ENCODE measurements around the gene PTGES2. TPM values are rescaled to one million over a fixed set of nuclear protein-coding genes. Genes with fewer than 3 reads are reported as not detected.

Gene PTGES2
- polyA plus RNA-seq, 1 donor from 2014 or later = 55.9 TPM

DNA sequence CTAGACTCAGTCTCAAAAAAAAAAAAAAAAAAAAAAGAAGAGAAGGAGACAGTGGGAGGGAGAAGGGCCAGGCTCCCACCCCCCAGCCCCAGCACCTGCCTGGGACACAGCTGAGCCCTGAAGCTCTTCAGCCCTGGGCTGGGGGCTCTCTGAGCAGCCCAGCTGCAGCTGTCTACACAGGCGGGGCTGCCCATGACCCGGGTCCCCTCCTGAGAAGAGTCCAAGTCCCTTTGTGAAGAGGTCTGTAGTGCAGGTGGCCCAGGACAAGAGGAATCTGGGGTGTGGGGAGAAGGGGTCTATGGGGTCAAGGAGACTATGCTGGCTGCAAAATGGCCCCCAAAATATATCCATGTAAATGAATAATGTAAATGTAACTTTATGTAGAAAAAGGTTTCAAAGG lies 15.1 kb upstream of the PTGES2 start:
- Histone ChIP-seq H3K9me2 (ENCODE audit: insufficient read depth, low read length) (no peaks in the 10 kb centered on the region), H3K27me3 (ENCODE audit: insufficient read depth, low read depth, low read length) (no peaks in the 10 kb centered on the region), H3K9ac (ENCODE audit: low read length) (no peak overlapping the region), H3K79me2 (replicated peaks; ENCODE audit: insufficient read depth, low read length) (no peaks in the 10 kb centered on the region), H3K9me3 (ENCODE audit: low read length) (no peaks in the 10 kb centered on the region), H3K36me3 (ENCODE audit: insufficient read depth, low read length) (no peaks in the 10 kb centered on the region), H3K27ac (ENCODE audit: low read length) (no peak overlapping the region), H3K4me3 (ENCODE audit: low read length) (no peak overlapping the region), H4K20me1 (ENCODE audit: insufficient read depth) (no peaks in the 10 kb centered on the region), H3F3A (ENCODE audit: insufficient read depth, low read length, poor library complexity, severe bottlenecking) (no peaks in the 10 kb centered on the region), H2AFZ (ENCODE audit: low read depth, low read length) (no peak overlapping the region), H3K4me2 (ENCODE audit: low read length) (no peak overlapping the region)
- TF ChIP-seq TAF1 (IDR thresholded peaks at IDR 0.05; ENCODE audit: low read depth) (no peak), POLR2AphosphoS5 (IDR thresholded peaks at IDR 0.05) (no peak), SMC3 (conservative IDR thresholded peaks at IDR 0.05; ENCODE audit: poor library complexity) (no peak), RAD21 (conservative IDR thresholded peaks at IDR 0.05) (no peak), EP300 (conservative IDR thresholded peaks at IDR 0.05; ENCODE audit: poor library complexity, severe bottlenecking) (no peak), EZH2 (IDR thresholded peaks at IDR 0.05; ENCODE audit: borderline replicate concordance, insufficient read depth, low read length, poor library complexity, severe bottlenecking) (no peak), MXI1 (conservative IDR thresholded peaks at IDR 0.05; ENCODE audit: poor library complexity, severe bottlenecking) (no peak)
- TF ChIP-seq, protein P1, sequence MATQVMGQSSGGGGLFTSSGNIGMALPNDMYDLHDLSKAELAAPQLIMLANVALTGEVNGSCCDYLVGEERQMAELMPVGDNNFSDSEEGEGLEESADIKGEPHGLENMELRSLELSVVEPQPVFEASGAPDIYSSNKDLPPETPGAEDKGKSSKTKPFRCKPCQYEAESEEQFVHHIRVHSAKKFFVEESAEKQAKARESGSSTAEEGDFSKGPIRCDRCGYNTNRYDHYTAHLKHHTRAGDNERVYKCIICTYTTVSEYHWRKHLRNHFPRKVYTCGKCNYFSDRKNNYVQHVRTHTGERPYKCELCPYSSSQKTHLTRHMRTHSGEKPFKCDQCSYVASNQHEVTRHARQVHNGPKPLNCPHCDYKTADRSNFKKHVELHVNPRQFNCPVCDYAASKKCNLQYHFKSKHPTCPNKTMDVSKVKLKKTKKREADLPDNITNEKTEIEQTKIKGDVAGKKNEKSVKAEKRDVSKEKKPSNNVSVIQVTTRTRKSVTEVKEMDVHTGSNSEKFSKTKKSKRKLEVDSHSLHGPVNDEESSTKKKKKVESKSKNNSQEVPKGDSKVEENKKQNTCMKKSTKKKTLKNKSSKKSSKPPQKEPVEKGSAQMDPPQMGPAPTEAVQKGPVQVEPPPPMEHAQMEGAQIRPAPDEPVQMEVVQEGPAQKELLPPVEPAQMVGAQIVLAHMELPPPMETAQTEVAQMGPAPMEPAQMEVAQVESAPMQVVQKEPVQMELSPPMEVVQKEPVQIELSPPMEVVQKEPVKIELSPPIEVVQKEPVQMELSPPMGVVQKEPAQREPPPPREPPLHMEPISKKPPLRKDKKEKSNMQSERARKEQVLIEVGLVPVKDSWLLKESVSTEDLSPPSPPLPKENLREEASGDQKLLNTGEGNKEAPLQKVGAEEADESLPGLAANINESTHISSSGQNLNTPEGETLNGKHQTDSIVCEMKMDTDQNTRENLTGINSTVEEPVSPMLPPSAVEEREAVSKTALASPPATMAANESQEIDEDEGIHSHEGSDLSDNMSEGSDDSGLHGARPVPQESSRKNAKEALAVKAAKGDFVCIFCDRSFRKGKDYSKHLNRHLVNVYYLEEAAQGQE (IDR thresholded peaks at IDR 0.05; ENCODE audit: borderline replicate concordance) = no peak
- TF ChIP-seq, protein P2, sequence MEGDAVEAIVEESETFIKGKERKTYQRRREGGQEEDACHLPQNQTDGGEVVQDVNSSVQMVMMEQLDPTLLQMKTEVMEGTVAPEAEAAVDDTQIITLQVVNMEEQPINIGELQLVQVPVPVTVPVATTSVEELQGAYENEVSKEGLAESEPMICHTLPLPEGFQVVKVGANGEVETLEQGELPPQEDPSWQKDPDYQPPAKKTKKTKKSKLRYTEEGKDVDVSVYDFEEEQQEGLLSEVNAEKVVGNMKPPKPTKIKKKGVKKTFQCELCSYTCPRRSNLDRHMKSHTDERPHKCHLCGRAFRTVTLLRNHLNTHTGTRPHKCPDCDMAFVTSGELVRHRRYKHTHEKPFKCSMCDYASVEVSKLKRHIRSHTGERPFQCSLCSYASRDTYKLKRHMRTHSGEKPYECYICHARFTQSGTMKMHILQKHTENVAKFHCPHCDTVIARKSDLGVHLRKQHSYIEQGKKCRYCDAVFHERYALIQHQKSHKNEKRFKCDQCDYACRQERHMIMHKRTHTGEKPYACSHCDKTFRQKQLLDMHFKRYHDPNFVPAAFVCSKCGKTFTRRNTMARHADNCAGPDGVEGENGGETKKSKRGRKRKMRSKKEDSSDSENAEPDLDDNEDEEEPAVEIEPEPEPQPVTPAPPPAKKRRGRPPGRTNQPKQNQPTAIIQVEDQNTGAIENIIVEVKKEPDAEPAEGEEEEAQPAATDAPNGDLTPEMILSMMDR (IDR thresholded peaks at IDR 0.05; ENCODE audit: poor library complexity, severe bottlenecking) = no peak

DNA sequence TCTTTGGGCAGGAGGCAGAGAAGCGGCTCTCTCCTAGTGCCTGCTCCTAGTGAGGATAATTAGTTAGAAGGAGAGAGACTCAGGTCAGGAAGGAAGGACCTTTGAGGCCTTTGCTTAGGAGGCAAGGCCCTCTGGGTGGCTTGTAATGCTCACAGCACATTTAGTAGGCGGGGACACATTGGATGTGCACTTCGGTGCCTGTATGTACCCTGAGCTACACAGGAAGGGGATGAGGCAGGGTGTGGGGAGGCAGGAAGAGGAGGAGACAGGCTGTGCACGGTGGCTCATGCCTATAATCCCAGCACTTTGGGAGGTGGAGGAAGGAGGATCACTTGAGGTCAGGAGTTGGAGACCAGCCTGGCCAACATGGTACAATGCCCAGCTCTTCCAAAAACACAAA lies 14.5 kb upstream of the PTGES2 start:
- Histone ChIP-seq H4K20me1 (ENCODE audit: insufficient read depth) (no peaks in the 10 kb centered on the region), H3K79me2 (replicated peaks; ENCODE audit: insufficient read depth, low read length) (no peaks in the 10 kb centered on the region), H3K4me3 (ENCODE audit: low read length) (no peak overlapping the region), H3F3A (ENCODE audit: insufficient read depth, low read length, poor library complexity, severe bottlenecking) (no peaks in the 10 kb centered on the region), H3K9ac (ENCODE audit: low read length) (no peak overlapping the region), H3K9me3 (ENCODE audit: low read length) (no peaks in the 10 kb centered on the region), H3K4me2 (ENCODE audit: low read length) (no peak overlapping the region), H3K27me3 (ENCODE audit: insufficient read depth, low read depth, low read length) (no peaks in the 10 kb centered on the region), H2AFZ (ENCODE audit: low read depth, low read length) (no peak overlapping the region), H3K27ac (ENCODE audit: low read length) (no peak overlapping the region), H3K9me2 (ENCODE audit: insufficient read depth, low read length) (no peaks in the 10 kb centered on the region), H3K36me3 (ENCODE audit: insufficient read depth, low read length) (no peaks in the 10 kb centered on the region)
- TF ChIP-seq RAD21 (conservative IDR thresholded peaks at IDR 0.05) (no peak), EP300 (conservative IDR thresholded peaks at IDR 0.05; ENCODE audit: poor library complexity, severe bottlenecking) (no peak)

DNA sequence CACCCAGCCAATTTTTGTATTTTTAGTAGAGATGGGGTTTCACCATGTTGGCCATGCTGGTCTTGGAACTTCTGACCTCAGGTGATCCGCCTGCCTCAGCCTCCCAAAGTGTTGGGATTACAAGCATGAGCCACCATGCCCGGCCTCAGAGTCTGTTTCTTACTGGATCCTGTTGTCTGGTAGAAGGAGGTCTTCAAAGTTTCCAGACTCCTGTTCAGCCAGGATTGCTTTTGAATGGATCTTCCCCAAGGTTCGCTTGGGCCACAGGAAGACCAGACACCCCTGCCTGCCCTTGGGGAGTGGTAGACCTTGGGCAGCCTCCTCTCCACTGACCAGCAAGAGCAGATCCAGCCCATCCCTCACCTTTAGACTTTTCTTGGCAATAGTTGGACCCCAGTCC lies 14.1 kb upstream of the PTGES2 start:
- Histone ChIP-seq H3K27ac (ENCODE audit: low read length) (no peak overlapping the region), H2AFZ (ENCODE audit: low read depth, low read length) (no peak overlapping the region), H3K9me2 (ENCODE audit: insufficient read depth, low read length) (no peaks in the 10 kb centered on the region), H3F3A (ENCODE audit: insufficient read depth, low read length, poor library complexity, severe bottlenecking) (no peaks in the 10 kb centered on the region), H3K36me3 (ENCODE audit: insufficient read depth, low read length) (no peaks in the 10 kb centered on the region), H3K79me2 (replicated peaks; ENCODE audit: insufficient read depth, low read length) (no peaks in the 10 kb centered on the region), H3K27me3 (ENCODE audit: insufficient read depth, low read depth, low read length) (no peaks in the 10 kb centered on the region), H4K20me1 (ENCODE audit: insufficient read depth) (no peaks in the 10 kb centered on the region), H3K9me3 (ENCODE audit: low read length) (no peaks in the 10 kb centered on the region), H3K9ac (ENCODE audit: low read length) (no peak overlapping the region), H3K4me3 (ENCODE audit: low read length) (no peak overlapping the region), H3K4me2 (ENCODE audit: low read length) (no peak overlapping the region)
- TF ChIP-seq RAD21 (conservative IDR thresholded peaks at IDR 0.05) (no peak), MXI1 (conservative IDR thresholded peaks at IDR 0.05; ENCODE audit: poor library complexity, severe bottlenecking) (no peak), EP300 (conservative IDR thresholded peaks at IDR 0.05; ENCODE audit: poor library complexity, severe bottlenecking) (no peak), TAF1 (IDR thresholded peaks at IDR 0.05; ENCODE audit: low read depth) (no peak), EZH2 (IDR thresholded peaks at IDR 0.05; ENCODE audit: borderline replicate concordance, insufficient read depth, low read length, poor library complexity, severe bottlenecking) (no peak), POLR2AphosphoS5 (IDR thresholded peaks at IDR 0.05) (no peak), SMC3 (conservative IDR thresholded peaks at IDR 0.05; ENCODE audit: poor library complexity) (no peak)
- TF ChIP-seq, protein P1 (IDR thresholded peaks at IDR 0.05; ENCODE audit: borderline replicate concordance) = no peak
- TF ChIP-seq, protein P2 (IDR thresholded peaks at IDR 0.05; ENCODE audit: poor library complexity, severe bottlenecking) = no peak

All from neural cell (in vitro differentiated cells).